ENCODE measurements around the gene USP30. TPM values are rescaled to one million over a fixed set of nuclear protein-coding genes. Genes with fewer than 3 reads are reported as not detected.

USP30 gene
- total RNA-seq (2021) (12.0 and 12.5 TPM in 2 replicates), Bru-seq, nascent RNA (percentile 48 among the genes with signal in this experiment), BruChase-seq, experiment 1, labeled RNA remaining after a 2-hour chase (percentile 52 among the genes with signal in this experiment), BruChase-seq, experiment 2, labeled RNA remaining after a 6-hour chase (percentile 36 among the genes with signal in this experiment)
- long read RNA-seq, transcript USP30-201 (13 exons, 3,742 nt): major isoform, 8 of 12 reads
- long read RNA-seq, partial matches to known transcripts: 1 of 12 reads
- long read RNA-seq, other reads (novel, unspliced or antisense): 3 of 12 reads

- H3K27me3 ChIP-seq (ENCODE audit: insufficient read depth, low read depth): no peaks in the 10 kb centered on the region
- peaks cover 2% of the 10 kb centered on the region for H3F3A ChIP-seq (ENCODE audit: insufficient read depth, low read depth)
- peak within 1 kb of the TSS; percentile 94 for H2AFZ ChIP-seq
- no peaks in the 10 kb centered on the region for H3K9me2 ChIP-seq (ENCODE audit: insufficient read depth)
- H3K4me3 ChIP-seq: peak within 1 kb of the TSS; percentile 79
- DNase-seq: peak; percentile 71 to 76
- ChIA-PET CTCF (interaction anchor here (0.6 kb wide), 1 partner anchor 102 kb away, joined by 7 read pairs; no protein-coding TSS in a partner anchor), POLR2A (ENCODE audit: unreplicated experiment) (interaction anchor here (0.7 kb wide), 1 partner anchor 318 kb away, joined by 3 read pairs; no protein-coding TSS in a partner anchor)
- no peaks in the 10 kb centered on the region for H3K9me3 ChIP-seq (ENCODE audit: insufficient read depth, low read depth)
- intact Hi-C loops (cut with micrococcal nuclease; ENCODE audit: unreplicated experiment): loop anchor here (5.0 kb wide), 1 partner anchor 195 kb away; the partner anchor contains the start of gene SSH1
- TF ChIP-seq EZH2 (IDR thresholded peaks at IDR 0.05; ENCODE audit: low read depth) (no peak), CTCF (conservative IDR thresholded peaks at IDR 0.05) (no peak)
- peaks cover 11% of the 10 kb centered on the region; the same call in 1 of the 2 replicates for H3K4me1 ChIP-seq (replicated peaks; ENCODE audit: insufficient read depth)
- H3K79me2 ChIP-seq (ENCODE audit: low read depth): no peaks in the 10 kb centered on the region
- BruUV-seq (replicated peaks): no TSS peak
- no peaks in the 10 kb centered on the region for H4K20me1 ChIP-seq (ENCODE audit: insufficient read depth)
- H3K27ac ChIP-seq: no peak within 1 kb of the TSS
- H3K36me3 ChIP-seq (ENCODE audit: low read depth): no peaks in the 10 kb centered on the region
- peak within 1 kb of the TSS; percentile 80 for H3K4me2 ChIP-seq
These were observed at the start of gene USP30 for GRCh38 chr12:109052414-109053323. TSS of gene USP30 (plus strand) at chr12:109052576. CDS start at chr12:109052679, 103 bp downstream.

GRCh38 chr12:109004017-109004416, 48.4 kb upstream of the USP30 start:
- TF ChIP-seq CTCF (conservative IDR thresholded peaks at IDR 0.05): no peak
- TF ChIP-seq EZH2 (IDR thresholded peaks at IDR 0.05; ENCODE audit: low read depth): no peak
- ChIA-PET CTCF (no interaction called here), POLR2A (ENCODE audit: unreplicated experiment) (no interaction called here)
- BruUV-seq (replicated peaks): no TSS peak
- H3K4me2 ChIP-seq: no peak overlapping the region
- no peak overlapping the region for H2AFZ ChIP-seq
- intact Hi-C loops (cut with micrococcal nuclease; ENCODE audit: unreplicated experiment): no loop called here
- no peaks in the 10 kb centered on the region for H3K9me3 ChIP-seq (ENCODE audit: insufficient read depth, low read depth)
- H3F3A ChIP-seq (ENCODE audit: insufficient read depth, low read depth): no peaks in the 10 kb centered on the region
- peaks cover 51% of the 10 kb centered on the region for H3K27me3 ChIP-seq (ENCODE audit: insufficient read depth, low read depth)
- H3K36me3 ChIP-seq (ENCODE audit: low read depth): no peaks in the 10 kb centered on the region
- no peak for DNase-seq
- H3K4me1 ChIP-seq (replicated peaks; ENCODE audit: insufficient read depth): no peaks in the 10 kb centered on the region
- no peaks in the 10 kb centered on the region for H4K20me1 ChIP-seq (ENCODE audit: insufficient read depth)
- H3K79me2 ChIP-seq (ENCODE audit: low read depth): no peaks in the 10 kb centered on the region
- H3K4me3 ChIP-seq: no peak overlapping the region
- no peaks in the 10 kb centered on the region for H3K9me2 ChIP-seq (ENCODE audit: insufficient read depth)
- H3K27ac ChIP-seq: no peak overlapping the region

- POLR2A ChIA-PET (ENCODE audit: unreplicated experiment): no interaction called here
These were observed 42.6 kb upstream of the USP30 start for GRCh38 chr12:109009766-109010165.

More at GRCh38 chr12:109009766-109010165, 42.6 kb upstream of the USP30 start:
- Histone ChIP-seq H3K4me1 (replicated peaks; ENCODE audit: insufficient read depth) (no peaks in the 10 kb centered on the region), H3K9me2 (ENCODE audit: insufficient read depth) (no peaks in the 10 kb centered on the region), H2AFZ (no peak overlapping the region), H3K27ac (no peak overlapping the region), H3K27me3 (ENCODE audit: insufficient read depth, low read depth) (peaks cover 82% of the 10 kb centered on the region), H3K9me3 (ENCODE audit: insufficient read depth, low read depth) (no peaks in the 10 kb centered on the region), H3K79me2 (ENCODE audit: low read depth) (no peaks in the 10 kb centered on the region), H3K36me3 (ENCODE audit: low read depth) (no peaks in the 10 kb centered on the region), H3F3A (ENCODE audit: insufficient read depth, low read depth) (no peaks in the 10 kb centered on the region), H3K4me3 (no peak overlapping the region), H4K20me1 (ENCODE audit: insufficient read depth) (no peaks in the 10 kb centered on the region), H3K4me2 (no peak overlapping the region)
- no peak for TF ChIP-seq EZH2 (IDR thresholded peaks at IDR 0.05; ENCODE audit: low read depth)
- no peak for TF ChIP-seq CTCF (conservative IDR thresholded peaks at IDR 0.05)
- BruUV-seq (replicated peaks): no TSS peak
- intact Hi-C loops (cut with micrococcal nuclease; ENCODE audit: unreplicated experiment): no loop called here
- DNase-seq: no peak
- CTCF ChIA-PET: no interaction called here
